Neural progenitor cell (in vitro differentiated cells): ENCODE measurements around the gene ATP2B3. TPM values are rescaled to one million over a fixed set of nuclear protein-coding genes. Genes with fewer than 3 reads are reported as not detected.

Experiments used
- DNase-seq: peaks from one replicate; pipeline ENCODE4 v3.0.0-alpha.2; 2016; ENCODE audit warnings: low spot score
- H2AFZ ChIP-seq: fragments of 200-600 bp; sonication (generic); replicated peaks from 2 replicates; pipeline ENCODE4 v1.6.1; 2016; ENCODE audit warnings: antibody characterized with exemption
- H3F3A ChIP-seq: fragments of 200-600 bp; sonication (generic); 2 replicates; pipeline ENCODE4 v1.6.1; 2016; ENCODE audit warnings: antibody characterized with exemption, low read depth
- H3K27ac ChIP-seq: fragments of 200-600 bp; sonication (generic); 2 replicates; pipeline ENCODE4 v1.5.1; 2016; ENCODE audit warnings: mild to moderate bottlenecking
- H3K27me3 ChIP-seq: fragments of 200-600 bp; sonication (generic); 2 replicates; pipeline ENCODE4 v1.6.1; 2016; ENCODE audit warnings: mild to moderate bottlenecking, moderate library complexity
- H3K36me3 ChIP-seq: fragments of 200-600 bp; sonication (generic); 2 replicates; pipeline ENCODE4 v1.5.1; 2016
- H3K4me1 ChIP-seq: fragments of 200-600 bp; sonication (generic); 2 replicates; pipeline ENCODE4 v1.6.1; 2016; ENCODE audit warnings: mixed run types
- H3K4me2 ChIP-seq: fragments of 200-600 bp; sonication (generic); 2 replicates; pipeline ENCODE4 v1.6.1; 2016
- H3K4me3 ChIP-seq: fragments of 200-600 bp; sonication (generic); 2 replicates; pipeline ENCODE4 v1.5.1; 2016
- H3K79me2 ChIP-seq: fragments of 200-600 bp; sonication (generic); 2 replicates; pipeline ENCODE4 v1.6.1; 2016; ENCODE audit warnings: low read depth
- H3K9ac ChIP-seq: fragments of 200-600 bp; sonication (generic); 2 replicates; pipeline ENCODE4 v1.6.1; 2016
- H3K9me3 ChIP-seq: fragments of 200-600 bp; sonication (generic); 2 replicates; pipeline ENCODE4 v1.5.1; 2016; ENCODE audit warnings: low read depth
- H4K20me1 ChIP-seq: fragments of 200-600 bp; sonication (generic); 2 replicates; pipeline ENCODE4 v1.6.1; 2016; ENCODE audit warnings: low read depth
- H3K27ac Mint-ChIP-seq: 3 replicates; pipeline ENCODE4 v1.8.0; 2021; ENCODE audit warnings: mixed read lengths
- H3K27me3 Mint-ChIP-seq: 2 replicates; pipeline ENCODE4 v1.8.0; 2022; ENCODE audit warnings: low read depth, mild to moderate bottlenecking, inconsistent platforms, moderate library complexity, mixed read lengths; ENCODE audit not compliant: insufficient read depth
- H3K36me3 Mint-ChIP-seq: 3 replicates; pipeline ENCODE4 v1.8.0; 2021; ENCODE audit warnings: mixed read lengths
- H3K4me1 Mint-ChIP-seq: 3 replicates; pipeline ENCODE4 v1.8.0; 2021; ENCODE audit warnings: mixed read lengths
- H3K4me3 Mint-ChIP-seq: 3 replicates; pipeline ENCODE4 v1.8.0; 2021; ENCODE audit warnings: mild to moderate bottlenecking, moderate library complexity, mixed read lengths
- H3K9me3 Mint-ChIP-seq: 3 replicates; pipeline ENCODE4 v1.8.0; 2020; ENCODE audit warnings: mixed read lengths
- CTCF ChIP-seq: fragments of 200-600 bp; sonication (generic); IDR thresholded peaks from 2 replicates; pipeline ENCODE4 v1.5.1; 2017; ENCODE audit warnings: antibody characterized with exemption, mild to moderate bottlenecking
- EZH2 ChIP-seq: fragments of 200-600 bp; sonication (generic); IDR thresholded peaks from 2 replicates; pipeline ENCODE4 v1.6.1; 2017; ENCODE audit warnings: antibody characterized with exemption, mild to moderate bottlenecking, moderate library complexity
- EZH2phosphoT487 ChIP-seq: fragments of 200-600 bp; sonication (generic); IDR thresholded peaks from 2 replicates; pipeline ENCODE4 v1.6.1; 2017; ENCODE audit warnings: antibody characterized with exemption
- total RNA-seq: library from RNA; depleted of rRNA; stranded (reverse); fragments of >200 nt; gene quantifications from 2 replicates; pipeline ENCODE4 v1.2.3, GENCODE V29; 2015; ENCODE audit warnings: low replicate concordance

ATP2B3 gene
- total RNA-seq, 1 donor from 2014 or later = not detected

- no peak overlapping the region for H3K4me3 ChIP-seq
- Mint-ChIP-seq H3K27ac (no peak overlapping the region), H3K9me3 (peaks cover 5% of the 10 kb centered on the region), H3K4me3 (peak overlapping the region; percentile 35), H3K36me3 (no peaks in the 10 kb centered on the region), H3K4me1 (peaks cover 16% of the 10 kb centered on the region), H3K27me3 (peaks cover 11% of the 10 kb centered on the region)
- no peaks in the 10 kb centered on the region for H3K9me3 ChIP-seq
- no peaks in the 10 kb centered on the region for H3K79me2 ChIP-seq
- TF ChIP-seq EZH2 (no peak), CTCF (no peak), EZH2phosphoT487 (no peak)
- H3F3A ChIP-seq = no peaks in the 10 kb centered on the region
- H3K27ac ChIP-seq = no peak overlapping the region
- no peak overlapping the region for H2AFZ ChIP-seq
- no peak overlapping the region for H3K4me2 ChIP-seq
- H3K36me3 ChIP-seq = no peaks in the 10 kb centered on the region
- peaks cover 7% of the 10 kb centered on the region for H3K4me1 ChIP-seq
- H4K20me1 ChIP-seq = no peaks in the 10 kb centered on the region
- no peak overlapping the region for H3K9ac ChIP-seq
- DNase-seq = no peak
- no peaks in the 10 kb centered on the region for H3K27me3 ChIP-seq
Observed at GRCh38 chrX:153494061-153494460, 23.4 kb upstream of the ATP2B3 start.

- Histone ChIP-seq H3K9me3 (no peaks in the 10 kb centered on the region), H3K4me2 (peak within 1 kb of the TSS; percentile 58), H3K4me3 (peak within 1 kb of the TSS; percentile 37), H3F3A (no peaks in the 10 kb centered on the region), H3K9ac (no peak within 1 kb of the TSS), H2AFZ (peak within 1 kb of the TSS; percentile 28), H3K27me3 (no peaks in the 10 kb centered on the region), H3K27ac (no peak within 1 kb of the TSS), H3K36me3 (no peaks in the 10 kb centered on the region), H3K79me2 (no peaks in the 10 kb centered on the region), H4K20me1 (no peaks in the 10 kb centered on the region), H3K4me1 (peaks cover 7% of the 10 kb centered on the region)
- Mint-ChIP-seq H3K36me3 (no peaks in the 10 kb centered on the region), H3K4me3 (peak within 1 kb of the TSS; percentile 74), H3K27ac (peak within 1 kb of the TSS; percentile 72), H3K9me3 (peaks cover 2% of the 10 kb centered on the region), H3K27me3 (peaks cover 9% of the 10 kb centered on the region), H3K4me1 (peaks cover 16% of the 10 kb centered on the region)
- peak; percentile 69 for DNase-seq
- peak; percentile 40 for TF ChIP-seq CTCF
- no peak for TF ChIP-seq EZH2
Observed at GRCh38 chrX:153494541-153495361, 22.7 kb upstream of the ATP2B3 start, which contains the start of gene BGN. Gene BGN, plus strand, starts transcription at chrX:153494980. Its CDS starts 9,652 bp downstream, at chrX:153504632.

- Histone ChIP-seq H3K36me3 (no peaks in the 10 kb centered on the region), H3F3A (peaks cover under 1% of the 10 kb centered on the region), H3K9me3 (no peaks in the 10 kb centered on the region), H2AFZ (peak overlapping the region; percentile 28), H3K9ac (no peak overlapping the region), H3K27ac (no peak overlapping the region), H3K79me2 (no peaks in the 10 kb centered on the region), H3K4me1 (peaks cover 7% of the 10 kb centered on the region), H3K4me3 (no peak overlapping the region), H4K20me1 (no peaks in the 10 kb centered on the region), H3K4me2 (peak overlapping the region; percentile 58), H3K27me3 (no peaks in the 10 kb centered on the region)
- H3K27ac Mint-ChIP-seq = peak overlapping the region; percentile 72
- peaks cover 9% of the 10 kb centered on the region for H3K27me3 Mint-ChIP-seq
- peak overlapping the region; percentile 74 for H3K4me3 Mint-ChIP-seq
- H3K9me3 Mint-ChIP-seq = peaks cover 5% of the 10 kb centered on the region
- no peak for TF ChIP-seq EZH2
- no peak for TF ChIP-seq CTCF
- no peak for TF ChIP-seq EZH2phosphoT487
- no peak for DNase-seq
- H3K36me3 Mint-ChIP-seq = no peaks in the 10 kb centered on the region
- H3K4me1 Mint-ChIP-seq = peaks cover 16% of the 10 kb centered on the region
Observed at GRCh38 chrX:153495362-153495751, 22.1 kb upstream of the ATP2B3 start.
